ENCODE data around the gene CTBP2. TPM values are rescaled to one million over a fixed set of nuclear protein-coding genes. Genes with fewer than 3 reads are reported as not detected.

Gene CTBP2
- polyA plus RNA-seq, 1 donor (not counting 4 experiments of a cell fraction or from before 2014, with no cell fraction given), result 76.0 TPM

GRCh38 chr10:125025341-125025740 is 135.0 kb downstream of the CTBP2 start:
- no peaks in the 10 kb centered on the region for H3K9me1 ChIP-seq (ENCODE audit: control insufficient read depth, extremely low read depth, insufficient read depth, low read length)
- peaks cover 88% of the 10 kb centered on the region for H3K79me2 ChIP-seq (ENCODE audit: control insufficient read depth, insufficient read depth, low read length)
- TF ChIP-seq, protein P1, sequence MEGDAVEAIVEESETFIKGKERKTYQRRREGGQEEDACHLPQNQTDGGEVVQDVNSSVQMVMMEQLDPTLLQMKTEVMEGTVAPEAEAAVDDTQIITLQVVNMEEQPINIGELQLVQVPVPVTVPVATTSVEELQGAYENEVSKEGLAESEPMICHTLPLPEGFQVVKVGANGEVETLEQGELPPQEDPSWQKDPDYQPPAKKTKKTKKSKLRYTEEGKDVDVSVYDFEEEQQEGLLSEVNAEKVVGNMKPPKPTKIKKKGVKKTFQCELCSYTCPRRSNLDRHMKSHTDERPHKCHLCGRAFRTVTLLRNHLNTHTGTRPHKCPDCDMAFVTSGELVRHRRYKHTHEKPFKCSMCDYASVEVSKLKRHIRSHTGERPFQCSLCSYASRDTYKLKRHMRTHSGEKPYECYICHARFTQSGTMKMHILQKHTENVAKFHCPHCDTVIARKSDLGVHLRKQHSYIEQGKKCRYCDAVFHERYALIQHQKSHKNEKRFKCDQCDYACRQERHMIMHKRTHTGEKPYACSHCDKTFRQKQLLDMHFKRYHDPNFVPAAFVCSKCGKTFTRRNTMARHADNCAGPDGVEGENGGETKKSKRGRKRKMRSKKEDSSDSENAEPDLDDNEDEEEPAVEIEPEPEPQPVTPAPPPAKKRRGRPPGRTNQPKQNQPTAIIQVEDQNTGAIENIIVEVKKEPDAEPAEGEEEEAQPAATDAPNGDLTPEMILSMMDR (optimal IDR thresholded peaks at IDR 0.05 in 1 of 3, IDR thresholded peaks at IDR 0.05 in 1 of 3, conservative IDR thresholded peaks at IDR 0.05 in 1 of 3; ENCODE audit: extremely low read depth in 1 of 3, insufficient read depth in 2 of 3, low read length in 3 of 3), result no peak
- TF ChIP-seq EZH2 (IDR thresholded peaks at IDR 0.05; ENCODE audit: low read length), result no peak
- dilution Hi-C loops (cut with MboI; ENCODE audit: extremely low pct_ligation_motif_present, low sequenced_read_pairs), result no loop called here
- no peaks in the 10 kb centered on the region for H3K27me3 ChIP-seq (ENCODE audit: control insufficient read depth, extremely low read depth, insufficient read depth, low read length)
- H3K9me3 ChIP-seq (ENCODE audit: control insufficient read depth, low read depth, low read length), result no peaks in the 10 kb centered on the region
- H3K4me3 ChIP-seq (ENCODE audit: control insufficient read depth in 2 of 3, extremely low read depth in 1 of 3, insufficient read depth in 2 of 3, low read depth in 1 of 3, low read length in 3 of 3), result no peak overlapping the region
- H3K9ac ChIP-seq (ENCODE audit: control insufficient read depth, extremely low read depth, insufficient read depth, low read length), result no peak overlapping the region
- DNase-seq (ENCODE audit: low read depth, low spot score) (no peak), FAIRE-seq (no peak)
- H3K27ac ChIP-seq (ENCODE audit: control insufficient read depth, insufficient read depth, low read length), result no peak overlapping the region
- no peak overlapping the region for H2AFZ ChIP-seq (ENCODE audit: control insufficient read depth, low read length)
- H3K4me2 ChIP-seq (ENCODE audit: control insufficient read depth, extremely low read depth, insufficient read depth, low read depth, low read length), result no peak overlapping the region
- H3K4me1 ChIP-seq (ENCODE audit: control insufficient read depth, extremely low read depth, insufficient read depth, low read length), result no peaks in the 10 kb centered on the region
- H4K20me1 ChIP-seq (ENCODE audit: control insufficient read depth, extremely low read depth, insufficient read depth, low read length), result peaks cover 20% of the 10 kb centered on the region
- peaks cover 14 to 26% of the 10 kb centered on the region in 2 experiments for H3K36me3 ChIP-seq (ENCODE audit: control insufficient read depth in 2 of 2, extremely low read depth in 1 of 2, insufficient read depth in 2 of 2, low read length in 2 of 2)

DNA sequence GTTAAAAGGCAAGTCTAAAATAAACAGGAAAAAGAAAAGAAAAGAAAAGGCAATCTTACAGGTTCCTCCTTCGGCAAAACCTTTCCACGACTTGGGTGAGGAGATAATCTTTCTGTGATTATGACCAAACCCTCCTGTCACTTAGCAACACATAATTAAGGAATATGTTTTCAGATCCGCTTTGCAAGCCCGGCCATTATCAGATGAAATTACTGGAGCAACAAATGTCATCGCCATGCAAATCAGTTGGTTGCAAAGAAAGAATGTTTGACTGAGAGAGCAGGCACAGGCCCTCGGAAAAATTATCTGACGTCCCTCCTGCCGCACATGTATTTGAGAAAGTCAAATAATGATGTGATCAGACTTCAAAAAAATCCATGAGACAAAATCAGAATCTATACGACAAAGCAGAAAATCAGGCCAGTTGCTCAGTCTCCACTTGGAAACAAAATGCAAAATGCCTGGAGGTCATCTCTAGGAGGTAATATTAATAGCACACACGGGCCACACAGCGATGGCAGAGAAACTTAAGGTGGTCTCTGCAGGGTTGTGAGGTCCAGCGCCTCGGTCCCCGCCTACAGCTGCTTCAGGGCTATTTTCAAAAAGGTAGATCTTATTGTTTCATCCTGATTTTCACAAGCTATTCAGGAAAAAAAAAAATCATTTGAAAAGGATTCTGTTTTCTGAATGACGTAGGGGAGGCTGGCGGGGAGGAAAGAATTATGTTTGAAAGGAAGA is 135.7 kb downstream of the CTBP2 start:
- no peak overlapping the region for H2AFZ ChIP-seq (ENCODE audit: control insufficient read depth, low read length)
- peak; percentile 43 for FAIRE-seq
- no peak for DNase-seq (ENCODE audit: low read depth, low spot score)
- TF ChIP-seq, protein P1 (optimal IDR thresholded peaks at IDR 0.05 in 1 of 3, IDR thresholded peaks at IDR 0.05 in 1 of 3, conservative IDR thresholded peaks at IDR 0.05 in 1 of 3; ENCODE audit: extremely low read depth in 1 of 3, insufficient read depth in 2 of 3, low read length in 3 of 3), result no peak
- TF ChIP-seq EZH2 (IDR thresholded peaks at IDR 0.05; ENCODE audit: low read length), result no peak
- H3K27ac ChIP-seq (ENCODE audit: control insufficient read depth, insufficient read depth, low read length), result no peak overlapping the region
- no peaks in the 10 kb centered on the region for H3K4me1 ChIP-seq (ENCODE audit: control insufficient read depth, extremely low read depth, insufficient read depth, low read length)
- dilution Hi-C loops (cut with MboI; ENCODE audit: extremely low pct_ligation_motif_present, low sequenced_read_pairs), result no loop called here
- H3K4me3 ChIP-seq (ENCODE audit: control insufficient read depth in 2 of 3, extremely low read depth in 1 of 3, insufficient read depth in 2 of 3, low read depth in 1 of 3, low read length in 3 of 3), result no peak overlapping the region
- no peaks in the 10 kb centered on the region for H3K9me1 ChIP-seq (ENCODE audit: control insufficient read depth, extremely low read depth, insufficient read depth, low read length)
- H4K20me1 ChIP-seq (ENCODE audit: control insufficient read depth, extremely low read depth, insufficient read depth, low read length), result peaks cover 17% of the 10 kb centered on the region
- peaks cover 88% of the 10 kb centered on the region for H3K79me2 ChIP-seq (ENCODE audit: control insufficient read depth, insufficient read depth, low read length)
- peak overlapping the region; percentile 1 for H3K4me2 ChIP-seq (ENCODE audit: control insufficient read depth, extremely low read depth, insufficient read depth, low read depth, low read length)
- peaks cover 12 to 24% of the 10 kb centered on the region in 2 experiments for H3K36me3 ChIP-seq (ENCODE audit: control insufficient read depth in 2 of 2, extremely low read depth in 1 of 2, insufficient read depth in 2 of 2, low read length in 2 of 2)
- no peak overlapping the region for H3K9ac ChIP-seq (ENCODE audit: control insufficient read depth, extremely low read depth, insufficient read depth, low read length)
- H3K27me3 ChIP-seq (ENCODE audit: control insufficient read depth, extremely low read depth, insufficient read depth, low read length), result no peaks in the 10 kb centered on the region
- no peaks in the 10 kb centered on the region for H3K9me3 ChIP-seq (ENCODE audit: control insufficient read depth, low read depth, low read length)

All from keratinocyte (primary cell).